Heart left ventricle (tissue), 16 donors: ENCODE results near the gene CCDC51. TPM values are rescaled to one million over a fixed set of nuclear protein-coding genes. Genes with fewer than 3 reads are reported as not detected.

ENCODE experiments used
- ATAC-seq, 4 donors: fragments of 200-7000 bp; cut with Tn5 transposase; one replicate each; pipeline ENCODE4 v1.9.1; 2020 to 2022; ENCODE audit warnings: moderate library complexity in 4 of 4, mild to moderate bottlenecking in 3 of 4, moderate number of reproducible peaks in 1 of 4
- DNase-seq, 5 donors: peaks; one replicate each; pipeline ENCODE4 v3.0.0-alpha.2; 2020
- H3K27ac ChIP-seq, 12 donors: fragments of 200-600 bp; sonication (generic) in 4 of 12; one replicate each; pipeline versions ENCODE4 v1.5.0 to v1.8.0; 2016 to 2022; ENCODE audit warnings: mild to moderate bottlenecking in 2 of 12
- H3K27me3 ChIP-seq, 9 donors: fragments of 200-600 bp; sonication (generic) in 2 of 9; one replicate each; pipeline versions ENCODE4 v1.5.1 to v1.8.0; 2016 to 2022; ENCODE audit warnings: mild to moderate bottlenecking in 3 of 9
- H3K36me3 ChIP-seq, 9 donors: fragments of 200-600 bp; sonication (generic) in 2 of 9; one replicate each; pipeline versions ENCODE4 v1.5.0 to v1.8.0; 2018 to 2022; ENCODE audit warnings: mild to moderate bottlenecking in 2 of 9
- H3K4me1 ChIP-seq, 12 donors: fragments of 200-600 bp; sonication (generic) in 4 of 12; one replicate each; pipeline versions ENCODE4 v1.5.0 to v1.8.0; 2016 to 2022; ENCODE audit warnings: mild to moderate bottlenecking in 3 of 12
- H3K4me3 ChIP-seq, 12 donors: fragments of 200-600 bp; sonication (generic) in 4 of 12; one replicate each; pipeline versions ENCODE4 v1.5.0 to v1.8.0; 2017 to 2022; ENCODE audit warnings: mild to moderate bottlenecking in 9 of 12, moderate library complexity in 4 of 12
- H3K9me3 ChIP-seq, 12 donors: fragments of 200-600 bp; sonication (generic) in 4 of 12; one replicate each; pipeline versions ENCODE4 v1.5.0 to v1.8.0; 2016 to 2022; ENCODE audit warnings: mild to moderate bottlenecking in 1 of 12
- CTCF ChIP-seq, 12 donors: fragments of 200-600 bp; sonication (generic) in 4 of 12; IDR thresholded peaks; one replicate each; pipeline versions ENCODE4 v1.5.0 to v1.8.0; 2018 to 2022; ENCODE audit warnings: antibody characterized with exemption in 12 of 12, mild to moderate bottlenecking in 5 of 12
- POLR2A ChIP-seq, 2 donors: fragments of 450-650 bp; IDR thresholded peaks; one replicate each; pipeline ENCODE4 v1.6.1; 2017; ENCODE audit warnings: antibody characterized with exemption in 2 of 2, mild to moderate bottlenecking in 2 of 2, moderate library complexity in 2 of 2
- WGBS, 4 donors: extraction: QIAGEN DNeasy Blood & Tissue Kit in 2 of 4; methylation state at CpG; one replicate each; pipeline versions ENCODE4 v1.1.5 to v1.1.7; 2013 to 2018; 5-methylcytosine and 5-hydroxymethylcytosine counted together
- intact Hi-C, 10 donors: fragments of 100-400 bp; cut with DNase I; formaldehyde crosslinking; loops; one replicate each; pipeline versions ENCODE4 v1.11.1 to v1.14.2; 2022
- polyA plus RNA-seq, 2 donors: library from polyadenylated mRNA; stranded (reverse); fragments of 200-250 nt; gene quantifications; one replicate each; pipeline ENCODE4 v1.2.3, GENCODE V29; 2013
- total RNA-seq, 9 donors: library from RNA; depleted of rRNA in 2 of 9; stranded (reverse); fragments of >200 nt in 2 of 9; fragmentation: NEBNext Ultra II Directional in 3 of 9; extraction: Animal tissue kit (Norgen Biotek cat#: 25700) in 3 of 9; gene quantifications; one replicate each; pipeline versions ENCODE4 v1.1.0 to v1.2.4, GENCODE V29; 2016 to 2023
- donor health status: ischemic (EF 13 %, LVEDD 7.1; RV severe dilation, severe dysfunction).
- donor health status: healthy with polysubstance abuse.
- donor health status: DM: no; HTN: yes; CAD: no.
- donor health status: DM: no; HTN: no; CAD: no.
- donor health status: ischemic (EF 25% LVEDD 6.9; RV normal size, moderate dysfunction).
- donor health status: ischemic (EF 25% LVEDD 5.7; RV mildly dilated, moderate dysfunction).
- donor health status: healthy.
- donor health status: DM: yes; HTN: yes; CAD: no.
- donor health status: ischemic (EF 35%, LVEDD 5.7; RV mildly dilated, moderate dysfunction).
- donor health status: nonischemic (EF 11% LVEDD 7.7; RV severe dilation, severe dysfunction).
- donor health status: DM: yes; HTN: yes; CAD: no.
- donor health status: PGD.
- donor health status: ischemic (EF 29% LVEDD 5.4; RV normal size, mild dysfunction).
- donor health status: nonischemic (EF 23%, LVEDD 6.1; RV moderate dilation, normal function).

CCDC51 gene
- total and polyA plus RNA-seq, 11 donors, result 8.2 to 14.8 (median 11.6) TPM

GRCh38 chr3:48431224-48432029, 8.5 kb downstream of the CCDC51 start:
- Histone ChIP-seq H3K36me3 (peaks cover 0 to 25% (median 16%) of the 10 kb centered on the region in 9 donors), H3K27me3 (no peaks in the 10 kb centered on the region), H3K4me1 (peaks cover 0 to 47% (median 32%) of the 10 kb centered on the region in 12 donors), H3K27ac (peak overlapping the region in 1 of 12 donors; percentile 94), H3K9me3 (no peaks in the 10 kb centered on the region), H3K4me3 (no peak overlapping the region)
- intact Hi-C loops, result loop anchor here in 1 of 10 donors (2.0 kb wide), 1 partner anchor 29 kb away; no protein-coding TSS in a partner anchor
- ATAC-seq (no peak), DNase-seq (peak in 1 of 5 donors; percentile 16)
- WGBS, 4 donors, result 86 to 91% (median 88%) methylated on average over 8 of the region's 8 CpGs
- TF ChIP-seq CTCF (IDR thresholded peaks at IDR 0.05) (no peak), POLR2A (IDR thresholded peaks at IDR 0.05) (no peak)

GRCh38 chr3:48430708-48431101, 9.2 kb downstream of the CCDC51 start:
- ATAC-seq (no peak), DNase-seq (no peak)
- intact Hi-C loops, result no loop called here
- Histone ChIP-seq H3K27me3 (no peaks in the 10 kb centered on the region), H3K27ac (peak overlapping the region in 4 of 12 donors; percentile 89 to 94 (median 92)), H3K4me3 (no peak overlapping the region), H3K9me3 (no peaks in the 10 kb centered on the region), H3K4me1 (peaks cover 4 to 54% (median 39%) of the 10 kb centered on the region in 12 donors), H3K36me3 (peaks cover 0 to 25% (median 16%) of the 10 kb centered on the region in 9 donors)
- TF ChIP-seq POLR2A (IDR thresholded peaks at IDR 0.05), result no peak
- no peak for TF ChIP-seq CTCF (IDR thresholded peaks at IDR 0.05)
- 88 to 93% (median 90%) methylated on average over 1 of the region's 1 CpG for WGBS, 4 donors

GRCh38 chr3:48429960-48430707, 9.8 kb downstream of the CCDC51 start, which contains the start of gene PLXNB1:
PLXNB1 (minus strand) TSS chr3:48430086; CDS start chr3:48424611, 5,475 bp downstream.
- H3K36me3 ChIP-seq, result peaks cover 0 to 25% (median 16%) of the 10 kb centered on the region in 9 donors
- H3K4me3 ChIP-seq, result peak within 1 kb of the TSS; percentile 62 to 87 (median 80)
- peaks cover 4 to 60% (median 42%) of the 10 kb centered on the region in 12 donors for H3K4me1 ChIP-seq
- WGBS, 4 donors, result 15 to 34% (median 25%) methylated on average over 14 to 15 of the region's 15 CpGs
- peak in 4 of 5 donors; percentile 38 to 64 (median 50) for DNase-seq
- intact Hi-C loops, result no loop called here
- H3K27me3 ChIP-seq, result no peaks in the 10 kb centered on the region
- H3K27ac ChIP-seq, result peak within 1 kb of the TSS; percentile 51 to 94 (median 89)
- no peak for TF ChIP-seq POLR2A (IDR thresholded peaks at IDR 0.05)
- TF ChIP-seq CTCF (IDR thresholded peaks at IDR 0.05), result no peak
- H3K9me3 ChIP-seq, result no peaks in the 10 kb centered on the region
- ATAC-seq, result peak in 2 of 4 donors; percentile 2 to 3
